ENCODE data around the gene POLR3GL. TPM values are rescaled to one million over a fixed set of nuclear protein-coding genes. Genes with fewer than 3 reads are reported as not detected.

POLR3GL gene
- total RNA-seq, 6 experiments from 2014 or later: 8.4 to 14.3 (median 11.9) TPM

DNA sequence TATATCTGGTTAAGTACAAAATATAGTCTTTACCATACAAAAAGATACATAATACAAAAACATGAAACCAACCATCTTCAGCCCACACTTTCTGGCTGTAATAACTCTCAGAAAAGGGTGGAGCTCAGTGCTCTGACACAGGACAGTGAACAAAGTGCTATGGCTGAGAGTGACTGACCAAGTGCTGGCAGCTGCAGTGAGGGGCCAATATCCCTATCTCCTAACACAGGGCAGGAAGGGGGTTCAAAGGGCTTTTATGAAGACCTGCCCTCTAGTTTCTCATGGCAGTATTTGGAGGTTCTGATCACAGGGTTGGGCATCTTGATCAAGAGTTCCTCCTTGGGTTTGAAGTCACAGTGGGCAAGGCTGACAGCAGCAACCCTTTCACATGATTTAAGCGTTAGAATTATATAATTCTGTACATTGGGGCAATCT lies 28.0 kb downstream of the POLR3GL start:
- intact Hi-C loops (cut with DNase I): no loop called here
- no peaks in the 10 kb centered on the region for H3K27me3 ChIP-seq
- peaks cover 0 to 31% (median 24%) of the 10 kb centered on the region in 4 donors for H3K36me3 ChIP-seq
- TF ChIP-seq POLR2A (IDR thresholded peaks at IDR 0.05) (no peak), CTCF (IDR thresholded peaks at IDR 0.05) (no peak)
- 27% methylated on average over 1 of the region's 1 CpG for WGBS (ENCODE audit: insufficient coverage, low coverage, low lambda C conversion rate, missing lambda C conversion rate)
- H3K4me3 ChIP-seq: peak overlapping the region in 2 of 3 donors; percentile 83 to 91
- DNase-seq (no peak), ATAC-seq (no peak)
- peaks cover 0 to 42% (median 15%) of the 10 kb centered on the region in 4 donors for H3K4me1 ChIP-seq
- H3K27ac ChIP-seq: peak overlapping the region in 2 of 3 donors; percentile 88 to 98
- no peaks in the 10 kb centered on the region for H3K9me3 ChIP-seq

DNA sequence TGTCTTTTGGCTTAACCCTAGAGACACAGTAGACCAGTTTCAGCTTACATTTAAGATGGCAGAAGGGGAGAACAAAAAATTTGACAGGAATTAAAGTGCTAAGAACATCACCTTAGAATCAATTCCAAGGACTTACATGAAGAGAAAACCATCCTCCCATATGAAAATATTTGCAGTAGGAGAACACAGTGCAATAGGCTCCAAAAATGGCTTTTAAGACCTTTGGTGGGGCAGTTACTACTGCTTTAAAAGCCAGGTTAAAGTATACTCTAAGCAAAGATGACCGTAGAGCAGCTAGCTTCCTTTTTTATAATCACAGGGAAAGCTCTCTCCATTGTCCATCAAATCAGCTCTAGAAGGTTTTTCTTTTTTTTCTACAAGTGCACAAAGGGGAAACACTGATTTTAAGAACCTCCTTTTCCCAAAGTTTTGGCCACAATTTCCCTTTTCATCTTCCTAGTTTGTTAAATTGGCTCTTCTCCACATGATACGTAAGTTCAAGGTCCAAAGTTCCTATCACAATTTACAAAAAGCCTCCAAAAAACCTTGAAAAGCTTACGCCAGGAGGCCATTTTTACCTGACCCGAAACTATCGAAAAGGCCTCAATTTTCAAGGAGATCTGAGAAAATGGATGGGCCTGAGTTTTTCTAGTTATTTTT lies 28.6 kb downstream of the POLR3GL start:
- WGBS (ENCODE audit: insufficient coverage, low coverage, low lambda C conversion rate, missing lambda C conversion rate): 5% methylated on average over 5 of the region's 5 CpGs
- no peak for DNase-seq
- Histone ChIP-seq H3K4me3 (peak overlapping the region; percentile 79 to 91 (median 83)), H3K27ac (peak overlapping the region; percentile 0 to 98 (median 88)), H3K4me1 (peaks cover 0 to 47% (median 16%) of the 10 kb centered on the region in 4 donors), H3K36me3 (peaks cover 0 to 31% (median 24%) of the 10 kb centered on the region in 4 donors), H3K27me3 (no peaks in the 10 kb centered on the region), H3K9me3 (no peaks in the 10 kb centered on the region)
- no peak for ATAC-seq
- TF ChIP-seq CTCF (IDR thresholded peaks at IDR 0.05) (no peak), POLR2A (IDR thresholded peaks at IDR 0.05) (peak; percentile 64)
- intact Hi-C loops (cut with DNase I): no loop called here

GRCh38 chr1:145993618-145994390 lies 29.3 kb downstream of the POLR3GL start:
- ATAC-seq: no peak
- peak overlapping the region; percentile 79 to 91 (median 83) for H3K4me3 ChIP-seq
- TF ChIP-seq POLR2A (IDR thresholded peaks at IDR 0.05) (peak; percentile 30), CTCF (IDR thresholded peaks at IDR 0.05) (no peak)
- intact Hi-C loops (cut with DNase I): no loop called here
- H3K9me3 ChIP-seq: no peaks in the 10 kb centered on the region
- H3K4me1 ChIP-seq: peaks cover 0 to 55% (median 18%) of the 10 kb centered on the region in 4 donors
- 23% methylated on average over 6 of the region's 6 CpGs for WGBS (ENCODE audit: insufficient coverage, low coverage, low lambda C conversion rate, missing lambda C conversion rate)
- no peaks in the 10 kb centered on the region for H3K27me3 ChIP-seq
- no peak for DNase-seq
- peak overlapping the region; percentile 0 to 98 (median 88) for H3K27ac ChIP-seq
- peaks cover 0 to 31% (median 24%) of the 10 kb centered on the region in 4 donors for H3K36me3 ChIP-seq

DNA sequence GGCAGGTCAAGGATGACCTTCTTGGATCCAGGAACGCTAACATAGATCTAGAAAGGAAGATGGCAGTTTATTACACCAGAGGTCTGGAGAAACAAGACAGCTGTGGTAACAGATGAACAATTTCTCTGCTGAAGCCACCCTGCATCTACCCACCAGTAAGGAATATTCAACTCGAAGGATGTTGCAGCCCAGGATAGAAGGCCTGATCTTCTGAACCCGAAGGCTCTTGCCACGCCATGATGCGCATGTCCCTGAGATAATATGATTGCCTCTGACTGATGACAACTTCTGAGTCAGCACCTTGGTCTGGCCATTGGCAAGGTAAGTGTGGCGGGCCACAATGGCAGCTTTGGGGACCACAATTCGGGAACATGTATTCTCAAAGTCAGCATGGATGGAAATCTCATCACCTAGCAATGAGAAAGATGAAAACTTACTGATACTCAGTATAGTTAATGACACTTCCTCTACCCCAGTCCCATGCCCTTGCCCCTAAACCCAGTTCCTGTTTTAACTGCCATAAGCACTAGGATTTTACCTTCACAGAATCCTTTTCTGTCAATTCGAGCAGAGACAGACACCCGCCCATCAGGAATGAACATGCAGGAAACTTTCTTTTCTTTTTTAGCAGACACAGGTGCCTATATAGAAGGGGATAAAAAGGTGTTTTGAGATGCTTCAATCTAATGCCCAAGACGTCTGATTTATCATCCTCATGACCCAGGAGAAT lies 30.1 kb downstream of the POLR3GL start:
- intact Hi-C loops (cut with DNase I): no loop called here
- Histone ChIP-seq H3K36me3 (peaks cover 0 to 31% (median 24%) of the 10 kb centered on the region in 4 donors), H3K27ac (peak overlapping the region; percentile 88 to 98 (median 92)), H3K9me3 (no peaks in the 10 kb centered on the region), H3K27me3 (no peaks in the 10 kb centered on the region), H3K4me1 (peaks cover 0 to 61% (median 22%) of the 10 kb centered on the region in 4 donors), H3K4me3 (peak overlapping the region; percentile 79 to 91 (median 83))
- ATAC-seq (no peak), DNase-seq (no peak)
- 11% methylated on average over 10 of the region's 10 CpGs for WGBS (ENCODE audit: insufficient coverage, low coverage, low lambda C conversion rate, missing lambda C conversion rate)
- TF ChIP-seq POLR2A (IDR thresholded peaks at IDR 0.05) (peak; percentile 33), CTCF (IDR thresholded peaks at IDR 0.05) (no peak)

Measured in right lobe of liver (tissue), 6 donors.